Stimulated activated CD8-positive, alpha-beta memory T cell treated with anti-CD3 and anti-CD28 coated beads, Interleukin-15, amount 100 ng/mL, for 4 hours (primary cell): Measurements from ENCODE around the gene GRK4.
"Not testable (repeated sequence)": the region's sequence is repeated elsewhere in the genome, so short reads cannot be mapped to it uniquely, and the experiment has no call there.

Experiments used
- DNase-seq, 2 donors: peaks; one replicate each; pipeline ENCODE4 v3.0.0-alpha.2; 2020; ENCODE audit warnings: low read depth in 2 of 2

GRK4 gene

DNA sequence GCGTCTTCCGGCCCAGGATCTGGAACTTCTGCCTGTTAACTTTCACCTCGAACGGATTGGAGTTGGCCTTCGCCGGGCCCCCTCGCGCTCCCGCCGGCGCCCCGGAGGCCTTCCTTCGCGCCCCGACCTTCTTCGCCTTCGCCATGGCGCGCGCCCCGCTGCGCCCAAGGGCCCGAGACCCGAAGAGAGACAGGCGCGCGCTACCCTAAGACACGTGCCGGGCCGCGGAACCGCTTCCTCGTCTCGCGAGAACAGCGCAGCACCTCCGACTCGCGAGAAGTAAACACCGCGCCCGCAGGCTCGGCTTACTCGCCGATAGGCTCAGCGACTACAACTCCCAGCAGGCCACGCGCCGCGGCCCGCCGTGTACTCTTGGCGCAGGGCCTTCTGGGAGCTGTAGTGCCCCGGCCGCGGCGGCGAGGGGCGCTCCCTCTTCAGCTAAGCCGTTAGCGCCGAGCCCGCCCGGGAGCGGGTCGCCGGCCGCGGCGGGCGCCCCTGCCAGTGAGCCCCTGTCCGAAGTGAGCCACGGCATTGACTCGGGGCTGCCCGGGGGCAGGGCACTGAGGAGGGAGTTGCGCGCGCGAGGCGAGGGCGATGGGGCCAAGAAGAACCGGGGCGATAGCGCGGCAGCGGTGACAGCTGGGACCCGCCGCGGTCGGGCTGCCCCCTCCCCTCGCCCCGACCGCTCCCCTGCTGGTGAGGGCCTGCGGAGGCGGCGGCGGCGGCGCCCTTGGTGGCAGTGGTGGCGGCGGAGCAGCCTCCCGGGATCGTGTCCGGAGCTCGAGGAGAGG is at the start of gene GRK4, which contains the start of gene NOP14:
TSS of gene GRK4 (plus strand) at position 397 of the 791 bp plus-strand sequence. CDS start 500 bp downstream, outside the sequence.
TSS of gene NOP14 (minus strand) at position 232 of the 791 bp plus-strand sequence. CDS start at position 145, 87 bp downstream.
- peak; percentile 95 for DNase-seq

DNA sequence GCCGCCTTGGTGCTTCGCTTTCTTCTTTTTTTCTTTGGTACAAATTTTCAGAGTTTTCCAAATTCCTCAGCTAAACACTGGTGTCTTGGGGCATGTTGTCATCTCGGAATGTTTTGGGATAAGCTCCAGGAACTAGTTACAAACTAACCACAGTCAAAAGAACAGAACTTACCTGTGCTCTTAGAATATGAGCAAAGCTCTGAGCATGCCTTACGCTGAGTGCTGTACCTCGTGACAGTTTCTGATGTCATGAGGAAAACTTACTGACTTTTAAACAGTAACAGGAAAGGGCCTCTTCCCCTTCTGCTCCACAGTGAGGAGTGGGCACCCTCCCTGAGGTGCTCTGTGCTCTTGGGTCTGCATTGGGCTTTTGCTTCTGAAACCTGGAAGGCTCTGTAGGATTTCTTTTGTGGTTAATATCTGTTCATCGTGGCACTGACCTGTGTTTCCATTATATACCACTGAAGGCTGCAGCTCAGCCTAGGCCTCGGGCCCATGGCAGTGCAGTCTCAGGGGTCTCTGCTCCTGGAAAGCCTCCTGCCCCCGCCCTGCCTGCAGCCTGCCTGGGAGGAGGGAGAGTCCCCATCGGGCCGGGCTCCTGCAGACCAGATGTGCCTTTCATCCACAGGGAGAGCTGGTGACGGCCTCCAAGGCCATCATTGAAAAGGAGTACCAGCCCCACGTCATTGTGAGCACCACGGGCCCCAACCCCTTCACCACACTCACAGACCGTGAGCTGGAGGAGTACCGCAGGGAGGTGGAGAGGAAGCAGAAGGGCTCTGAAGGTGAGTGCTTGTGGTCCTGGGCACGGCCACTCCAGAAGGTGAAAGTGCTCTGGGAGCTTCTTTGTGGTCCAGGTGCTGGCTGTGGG is 48.9 kb upstream of the GRK4 start:
- DNase-seq = no peak

DNA sequence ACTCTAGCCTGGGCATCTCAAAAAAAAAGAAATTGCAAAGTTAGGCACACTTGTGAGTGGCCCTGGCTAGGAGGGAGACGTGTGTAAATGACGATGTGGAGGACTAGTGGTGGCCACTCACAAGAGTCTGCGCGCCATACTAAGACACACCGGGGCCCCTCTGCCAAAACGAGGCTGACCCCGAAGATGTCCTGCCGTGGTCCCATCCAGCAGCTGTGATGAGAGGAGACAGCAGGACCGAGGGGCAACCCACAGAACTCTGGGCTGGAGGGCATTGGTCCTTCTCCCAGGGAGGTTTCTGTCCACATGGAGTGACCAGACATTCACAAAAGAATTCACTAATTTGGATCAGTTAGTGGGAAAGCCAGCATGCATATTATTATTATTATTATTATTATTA is 47.6 kb upstream of the GRK4 start:
- no peak for DNase-seq

DNA sequence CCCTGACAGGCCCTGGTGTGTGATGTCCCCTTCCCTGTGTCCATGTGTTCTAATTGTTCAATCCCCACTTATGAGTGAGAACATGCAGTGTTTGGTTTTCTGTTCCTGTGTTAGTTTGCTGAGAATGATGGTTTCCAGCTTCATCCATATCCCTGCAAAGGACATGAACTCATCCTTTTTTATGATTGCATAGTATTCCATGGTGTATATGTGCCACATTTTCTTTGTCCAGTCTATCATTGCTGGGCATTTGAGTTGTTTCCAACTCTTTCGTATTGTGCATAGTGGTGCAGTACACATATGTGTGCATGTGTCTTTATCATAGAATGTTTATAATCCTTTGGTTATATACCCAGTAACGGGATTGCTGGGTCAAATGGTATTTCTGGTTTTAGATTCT is 46.7 kb upstream of the GRK4 start:
- not testable (repeated sequence) for DNase-seq

DNA sequence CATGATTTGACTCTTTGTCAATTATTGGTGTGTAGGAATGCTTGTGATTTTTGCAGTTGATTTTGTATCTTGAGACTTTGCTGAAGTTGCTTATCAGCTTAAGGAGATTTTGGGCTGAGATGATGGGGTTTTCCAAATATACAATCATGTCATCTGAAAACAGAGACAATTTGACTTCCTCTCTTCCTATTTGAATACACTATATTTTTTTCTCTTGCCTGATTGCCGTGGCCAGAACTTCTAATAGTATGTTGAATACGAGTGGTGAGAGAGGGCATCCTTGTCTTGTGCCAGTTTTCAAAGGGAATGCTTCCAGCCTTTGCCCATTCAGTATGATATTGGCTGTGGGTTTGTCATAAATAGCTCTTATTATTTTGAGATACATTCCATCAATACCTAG is 45.1 kb upstream of the GRK4 start:
- DNase-seq = not testable (repeated sequence)

DNA sequence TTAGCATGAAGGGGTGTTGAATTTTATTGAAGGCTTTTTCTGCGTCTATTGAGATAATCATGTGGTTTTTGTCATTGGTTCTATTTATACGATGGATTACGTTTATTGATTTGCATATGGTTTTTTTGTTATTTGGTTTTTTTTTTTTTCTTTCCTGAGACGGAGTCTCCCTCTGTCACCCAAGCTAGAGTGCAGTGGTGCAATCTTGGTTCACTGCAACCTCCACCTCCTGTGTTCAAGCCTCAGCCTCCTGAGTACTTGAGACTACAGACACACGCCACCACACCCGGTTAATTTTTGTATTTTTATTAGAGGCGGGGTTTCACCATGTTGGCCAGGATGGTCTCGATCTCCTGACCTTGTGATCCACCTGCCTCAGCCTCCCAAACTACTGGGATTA is 44.7 kb upstream of the GRK4 start:
- DNase-seq = not testable (repeated sequence)

DNA sequence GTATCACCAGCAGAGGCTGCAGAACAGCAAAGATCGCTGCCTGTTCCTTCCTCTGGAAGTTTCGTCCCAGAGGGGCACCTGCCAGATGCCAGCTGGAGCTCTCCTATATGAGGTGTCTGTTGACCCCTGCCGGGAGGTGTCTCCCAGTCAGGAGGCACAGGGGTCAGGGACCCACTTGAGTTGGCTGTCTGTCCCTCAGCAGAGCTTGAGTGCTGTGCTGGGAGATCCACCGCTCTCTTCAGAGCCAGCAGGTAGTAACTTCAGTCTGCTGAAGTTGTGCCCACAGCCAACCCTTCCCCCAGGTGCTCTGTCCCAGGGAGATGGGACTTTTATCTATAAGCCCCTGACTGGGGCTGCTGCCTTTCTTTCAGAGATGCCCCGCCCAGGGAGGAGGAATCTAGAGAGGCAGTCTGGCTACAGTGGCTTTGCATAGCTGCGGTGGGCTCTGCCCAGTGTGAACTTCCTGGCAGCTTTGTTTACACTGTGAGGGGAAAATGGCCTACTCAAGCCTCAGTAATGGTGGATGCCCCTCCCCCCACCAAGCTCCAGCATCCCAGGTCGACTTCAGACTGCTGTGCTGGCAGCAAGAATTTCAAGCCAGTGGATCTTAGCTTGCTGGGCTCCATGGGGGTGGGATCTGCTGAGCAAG is 40.8 kb upstream of the GRK4 start:
- DNase-seq = not testable (repeated sequence)

DNA sequence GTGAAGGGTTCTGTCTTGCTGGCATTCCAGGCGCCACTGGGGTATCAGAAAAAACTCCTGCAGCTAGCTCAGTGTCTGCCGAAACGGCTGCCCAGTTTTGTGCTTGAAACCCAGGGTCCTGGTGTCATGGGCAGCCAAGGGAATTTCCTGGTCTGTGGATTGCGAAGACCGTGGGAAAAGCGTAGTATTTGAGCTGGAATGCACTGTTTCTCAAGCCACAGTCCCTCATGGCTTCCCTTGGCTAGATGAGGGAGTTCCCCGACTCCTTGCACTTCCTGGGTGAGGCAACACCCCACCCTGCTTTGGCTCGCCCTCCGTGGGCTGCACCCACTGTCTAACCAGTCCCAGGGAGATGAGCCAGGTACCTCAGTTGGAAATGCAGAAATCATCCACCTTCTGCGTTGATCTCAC is 40.2 kb upstream of the GRK4 start:
- DNase-seq = no peak

DNA sequence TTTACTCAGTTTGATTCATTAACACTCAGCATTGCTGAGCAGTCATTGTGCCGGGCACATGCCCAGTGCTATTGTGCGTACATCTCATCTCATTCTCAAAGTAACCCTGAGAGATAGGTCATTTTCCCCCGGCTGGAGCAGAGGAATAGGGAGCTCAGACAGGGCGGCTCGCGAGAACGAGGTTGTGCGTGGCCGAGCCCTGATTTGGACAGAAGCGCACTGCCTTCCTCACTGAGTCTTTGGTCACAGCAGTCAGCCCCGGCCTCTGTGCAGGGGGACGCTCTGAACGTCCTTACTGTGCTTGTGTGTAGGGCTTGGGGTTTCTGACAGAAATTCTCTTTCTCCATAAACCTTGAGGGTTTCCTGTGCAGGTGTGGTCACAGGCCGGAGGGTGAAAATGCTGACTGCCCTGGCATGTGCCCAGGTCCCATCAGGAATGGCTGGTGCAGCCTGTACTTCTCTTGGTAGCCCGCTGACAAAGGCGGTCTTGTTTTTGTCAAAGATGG is 39.6 kb upstream of the GRK4 start:
- DNase-seq = no peak

DNA sequence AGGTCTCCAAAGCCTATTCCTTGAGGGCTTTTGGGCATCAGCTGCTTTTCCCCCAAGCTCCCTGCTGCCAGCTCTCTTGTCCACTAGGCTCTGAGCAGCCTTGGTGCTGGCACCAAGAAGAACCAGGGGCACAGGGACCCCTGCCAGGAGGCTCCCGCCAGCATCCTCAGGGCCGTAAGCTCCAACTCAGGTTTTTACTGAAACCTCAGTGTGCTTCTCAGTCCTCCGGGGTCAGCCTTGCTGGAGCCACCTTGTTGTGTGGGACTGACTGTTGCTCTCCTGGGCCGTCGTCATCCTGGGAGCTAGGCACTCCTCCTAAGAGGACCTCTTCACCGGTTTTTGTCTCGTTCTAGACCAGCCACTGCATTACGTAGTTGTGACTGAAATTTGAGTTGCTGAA is 39.1 kb upstream of the GRK4 start:
- DNase-seq = no peak

DNA sequence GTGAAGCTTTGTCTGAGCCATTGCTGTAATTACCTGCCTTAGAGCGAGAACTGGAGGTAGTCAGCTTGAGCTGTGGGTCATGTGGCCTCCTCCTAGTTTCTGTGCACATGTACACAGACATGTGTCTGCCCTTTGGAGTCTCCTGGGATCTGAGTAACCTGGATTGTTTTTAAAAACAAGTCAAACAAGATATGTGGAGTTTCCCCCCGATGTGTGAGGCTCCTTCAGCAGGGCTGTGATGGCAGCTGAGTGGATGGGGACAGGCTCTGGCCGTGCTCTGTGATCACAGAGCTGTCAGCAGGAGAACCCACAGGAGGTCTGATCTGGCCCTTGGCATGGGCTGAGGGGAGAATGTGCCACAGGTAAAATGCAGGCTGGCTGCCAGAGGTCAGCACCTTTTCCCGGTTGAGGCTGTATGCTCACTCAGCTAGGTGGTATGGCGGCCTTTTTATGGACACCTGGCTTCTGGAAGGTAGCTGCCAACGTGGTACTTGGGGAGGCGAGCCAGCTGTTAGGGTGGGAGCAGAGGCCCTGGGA is 38.5 kb upstream of the GRK4 start:
- no peak for DNase-seq

DNA sequence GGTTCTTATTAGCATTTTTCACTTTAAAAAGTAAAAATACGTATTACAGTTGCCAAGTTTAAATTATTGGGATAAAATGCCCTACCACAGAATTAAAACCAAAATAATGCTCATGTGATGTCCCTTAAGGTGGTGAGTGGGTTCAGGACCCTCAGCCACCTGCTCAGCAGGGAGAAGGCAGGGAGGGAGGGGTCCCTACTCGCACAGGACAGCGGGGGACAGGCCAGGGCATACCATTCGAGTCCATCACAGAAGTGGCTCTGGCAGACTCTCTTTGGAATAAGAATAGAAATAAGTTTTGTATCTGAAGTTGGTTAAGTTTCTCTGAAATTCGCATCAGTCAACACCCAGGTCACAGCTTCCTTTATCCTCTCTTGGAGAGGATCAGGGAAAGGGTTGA is 37.9 kb upstream of the GRK4 start:
- DNase-seq = no peak

DNA sequence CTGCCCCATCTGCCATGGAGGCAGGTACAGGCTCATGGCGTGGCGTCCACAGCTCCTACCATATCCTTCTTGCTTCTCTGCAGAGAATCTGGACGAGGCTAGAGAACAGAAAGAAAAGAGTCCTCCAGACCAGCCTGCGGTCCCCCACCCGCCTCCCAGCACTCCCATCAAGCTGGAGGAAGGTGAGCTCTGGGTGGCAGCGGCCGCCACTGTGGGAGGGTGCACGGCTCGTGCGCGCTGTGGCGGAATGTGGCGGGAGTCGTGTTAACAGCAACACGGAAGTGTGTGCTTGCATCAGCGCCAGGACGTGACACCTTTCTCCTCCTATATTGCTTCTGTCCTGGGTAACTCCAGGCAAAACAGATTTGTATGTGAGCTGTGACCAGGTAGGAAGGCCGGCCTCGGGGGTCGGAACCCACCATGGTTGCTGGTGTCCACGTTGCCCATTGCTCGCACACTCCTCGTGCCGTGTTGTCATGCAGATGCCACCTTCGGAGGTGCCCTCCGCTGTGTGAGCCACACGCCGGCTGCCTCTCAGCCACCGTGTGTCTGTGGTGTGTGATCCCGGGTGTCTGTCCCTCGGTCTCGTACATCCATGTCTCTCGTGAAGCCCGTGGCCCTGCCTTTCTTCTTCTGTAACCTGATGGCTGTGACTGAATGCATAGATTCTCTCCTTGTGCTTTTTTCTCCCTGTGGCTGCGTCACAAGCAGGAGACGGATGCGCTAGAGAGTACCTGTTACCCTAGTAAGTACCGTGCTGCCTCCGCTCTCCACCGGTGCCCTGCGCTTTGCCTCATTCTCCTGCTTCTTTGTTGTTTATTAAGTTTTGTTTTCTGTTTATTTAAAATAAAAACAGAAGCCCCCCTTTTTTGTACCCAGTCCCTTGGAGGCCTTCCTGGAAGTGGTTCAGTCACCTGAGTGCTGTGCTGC is 37.2 kb upstream of the GRK4 start:
- no peak for DNase-seq

DNA sequence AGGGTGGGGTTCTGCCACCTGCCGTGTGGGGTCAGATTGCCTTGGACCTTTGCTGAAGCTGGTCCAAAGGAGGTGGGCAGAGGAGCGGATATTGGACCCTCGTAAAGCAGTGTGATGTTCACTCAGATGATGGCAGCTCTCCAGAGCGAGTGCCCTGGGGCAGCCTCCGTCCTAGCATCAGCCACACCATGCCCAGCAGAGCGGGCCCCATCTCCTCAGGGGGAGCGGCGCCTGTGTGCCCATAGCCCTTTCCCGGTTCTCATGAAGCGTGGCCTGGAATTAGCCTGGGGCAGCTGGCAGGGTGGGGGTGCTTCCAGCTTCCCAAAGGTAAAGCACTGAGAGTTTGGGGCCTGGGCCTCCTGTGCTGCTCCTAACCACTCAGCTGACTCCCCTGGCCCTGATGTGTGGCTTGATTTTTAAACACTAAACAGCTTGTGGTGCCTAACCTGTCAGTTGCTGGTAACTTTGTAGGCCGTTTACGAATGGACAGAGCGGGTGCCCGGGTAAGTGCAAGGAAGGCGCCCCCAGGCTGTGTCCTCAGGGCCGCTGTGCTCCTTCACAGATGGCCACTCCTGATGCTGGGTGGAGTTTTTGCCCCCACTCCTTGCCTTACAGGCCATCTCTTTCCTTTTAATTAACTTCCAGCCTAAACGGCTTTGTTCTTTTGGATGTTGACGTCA is 36.2 kb upstream of the GRK4 start:
- no peak for DNase-seq

DNA sequence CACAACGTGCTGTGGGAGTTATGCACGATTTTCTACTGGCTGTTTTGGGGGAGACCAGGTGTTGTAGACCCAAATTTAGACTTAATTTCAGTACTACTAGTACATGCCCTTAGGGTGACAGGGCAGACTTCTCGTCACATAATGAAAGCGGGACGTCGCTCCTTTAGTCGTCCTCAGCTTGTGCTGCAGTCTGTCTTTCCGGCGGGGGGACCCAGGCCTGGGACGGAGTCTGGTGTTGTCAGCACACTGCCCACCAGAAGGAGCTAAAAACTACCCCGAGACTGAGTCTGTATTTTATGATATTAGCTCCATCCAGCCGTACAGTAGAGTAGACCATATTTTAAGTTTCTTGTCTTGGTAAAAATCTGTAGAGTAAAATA is 35.7 kb upstream of the GRK4 start:
- no peak for DNase-seq

DNA sequence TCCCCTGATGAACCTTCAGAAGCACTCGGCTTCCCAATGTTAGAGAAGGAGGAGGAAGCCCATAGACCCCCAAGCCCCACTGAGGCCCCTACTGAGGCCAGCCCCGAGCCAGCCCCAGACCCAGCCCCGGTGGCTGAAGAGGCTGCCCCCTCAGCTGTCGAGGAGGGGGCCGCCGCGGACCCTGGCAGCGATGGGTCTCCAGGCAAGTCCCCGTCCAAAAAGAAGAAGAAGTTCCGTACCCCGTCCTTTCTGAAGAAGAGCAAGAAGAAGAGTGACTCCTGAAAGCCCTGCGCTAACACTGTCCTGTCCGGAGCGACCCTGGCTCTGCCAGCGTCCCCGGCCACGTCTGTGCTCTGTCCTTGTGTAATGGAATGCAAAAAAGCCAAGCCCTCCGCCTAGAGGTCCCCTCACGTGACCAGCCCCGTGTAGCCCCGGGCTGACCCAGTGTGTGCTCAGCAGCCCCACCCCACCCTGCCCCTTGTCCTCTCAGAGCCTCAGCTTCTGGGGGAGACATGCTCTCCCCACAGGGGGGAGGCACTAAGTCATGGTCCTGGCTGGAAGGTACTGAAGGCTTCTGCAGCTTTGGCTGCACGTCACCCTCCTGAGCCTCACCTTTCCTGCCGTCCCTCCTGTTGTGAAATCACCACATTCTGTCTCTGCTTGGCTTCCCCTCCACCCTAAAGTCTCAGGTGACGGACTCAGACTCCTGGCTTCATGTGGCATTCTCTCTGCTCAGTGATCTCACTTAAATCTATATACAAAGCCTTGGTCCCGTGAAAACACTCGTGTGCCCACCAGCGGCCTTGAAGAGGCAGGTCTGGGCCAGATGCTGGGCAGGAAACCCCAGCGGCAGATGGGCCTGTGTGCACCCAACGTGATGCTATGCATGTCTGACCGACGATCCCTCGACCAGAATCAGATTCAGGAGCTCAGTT is 34.9 kb upstream of the GRK4 start:
- no peak for DNase-seq

DNA sequence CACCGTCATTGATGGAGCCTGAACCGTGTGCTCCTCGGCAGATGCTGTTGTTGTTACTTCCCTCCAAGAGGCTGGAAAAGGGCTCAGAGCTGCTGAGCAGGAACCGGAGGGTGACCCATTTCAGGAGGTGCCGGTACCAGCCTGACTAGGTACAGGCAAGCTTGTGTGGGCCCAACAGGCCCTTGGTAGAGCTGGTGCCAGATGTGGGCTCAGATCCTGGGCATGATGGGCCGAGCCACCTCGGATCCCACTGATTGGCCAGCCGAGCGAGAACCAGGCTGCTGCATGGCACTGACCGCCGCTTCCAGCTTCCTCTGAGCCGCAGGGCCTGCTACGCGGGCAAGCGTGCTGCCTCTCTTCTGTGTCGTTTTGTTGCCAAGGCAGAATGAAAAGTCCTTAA is 33.9 kb upstream of the GRK4 start:
- DNase-seq = no peak

DNA sequence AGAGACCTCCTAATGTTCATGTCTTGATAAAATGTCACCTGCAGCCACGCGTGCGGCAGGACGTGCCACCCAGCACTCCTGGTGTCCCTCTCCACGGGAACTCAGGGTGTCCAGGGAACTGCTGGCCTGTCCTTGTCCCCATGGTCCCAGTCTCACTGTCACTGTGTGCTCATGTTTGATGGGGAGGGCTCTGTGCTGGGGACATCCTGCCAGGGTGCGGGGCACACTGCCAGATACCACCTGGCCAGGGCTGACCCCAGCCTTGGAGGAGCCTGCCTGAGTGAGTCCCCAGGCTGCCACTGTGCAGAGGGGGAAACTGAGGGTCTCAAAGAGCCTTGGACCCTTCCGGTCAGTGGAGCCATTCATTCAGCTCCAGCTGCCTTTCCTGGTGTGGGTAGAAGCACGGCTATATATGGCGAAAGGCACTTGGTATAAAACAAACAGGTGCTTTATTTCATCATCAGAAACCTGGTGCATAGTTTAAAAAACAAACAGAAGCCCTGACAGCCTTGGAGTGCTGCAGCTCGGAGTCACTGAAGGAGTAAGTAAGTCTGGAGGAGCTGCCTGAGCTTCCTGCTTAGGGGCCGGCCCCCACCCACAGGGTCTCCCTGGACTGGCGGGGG is 33.1 kb upstream of the GRK4 start:
- DNase-seq = no peak
